Sigmoid colon (tissue), 4 donors: ENCODE results near the gene ANXA2.

Experiments
- CTCF ChIP-seq, 4 experiments: fragments of 450-650 bp in 3 of 4; fragments of 200-600 bp in 1 of 4; IDR thresholded peaks; one replicate each; pipeline ENCODE4 v1.5.1; 2016 to 2019; ENCODE audit warnings: antibody characterized with exemption in 4 of 4, mild to moderate bottlenecking in 3 of 4, moderate library complexity in 2 of 4
- EP300 ChIP-seq, 4 donors: sonication (generic); formaldehyde crosslinking; IDR thresholded peaks; one replicate each; pipeline ENCODE4 v1.6.1; 2017; ENCODE audit warnings: antibody characterized with exemption in 4 of 4
- POLR2A ChIP-seq, 2 donors: fragments of 450-650 bp; IDR thresholded peaks; one replicate each; pipeline ENCODE4 v1.6.1; 2016; ENCODE audit warnings: antibody characterized with exemption in 2 of 2, mild to moderate bottlenecking in 2 of 2, moderate library complexity in 2 of 2

- no peak for TF ChIP-seq CTCF (IDR thresholded peaks at IDR 0.05)
- TF ChIP-seq EP300 (IDR thresholded peaks at IDR 0.05): no peak
- no peak for TF ChIP-seq POLR2A (IDR thresholded peaks at IDR 0.05)
These were observed 2.1 kb upstream of the ANXA2 start for GRCh38 chr15:60399931-60400330.
